B cell (primary cell): ENCODE results near the gene PARVA.

Experiments used
- EZH2 ChIP-seq: IDR thresholded peaks from 2 replicates; pipeline ENCODE4 v1.6.1; 2012; ENCODE audit warnings: borderline replicate concordance, low read depth, mild to moderate bottlenecking, moderate library complexity, low read length; ENCODE audit not compliant: insufficient read depth, poor library complexity, severe bottlenecking
- TF ChIP-seq, protein P1 (sequence below): fragments of 200-600 bp; IDR thresholded peaks from one replicate; pipeline ENCODE4 v1.8.0; 2022; ENCODE audit warnings: antibody characterized with exemption, mild to moderate bottlenecking

DNA sequence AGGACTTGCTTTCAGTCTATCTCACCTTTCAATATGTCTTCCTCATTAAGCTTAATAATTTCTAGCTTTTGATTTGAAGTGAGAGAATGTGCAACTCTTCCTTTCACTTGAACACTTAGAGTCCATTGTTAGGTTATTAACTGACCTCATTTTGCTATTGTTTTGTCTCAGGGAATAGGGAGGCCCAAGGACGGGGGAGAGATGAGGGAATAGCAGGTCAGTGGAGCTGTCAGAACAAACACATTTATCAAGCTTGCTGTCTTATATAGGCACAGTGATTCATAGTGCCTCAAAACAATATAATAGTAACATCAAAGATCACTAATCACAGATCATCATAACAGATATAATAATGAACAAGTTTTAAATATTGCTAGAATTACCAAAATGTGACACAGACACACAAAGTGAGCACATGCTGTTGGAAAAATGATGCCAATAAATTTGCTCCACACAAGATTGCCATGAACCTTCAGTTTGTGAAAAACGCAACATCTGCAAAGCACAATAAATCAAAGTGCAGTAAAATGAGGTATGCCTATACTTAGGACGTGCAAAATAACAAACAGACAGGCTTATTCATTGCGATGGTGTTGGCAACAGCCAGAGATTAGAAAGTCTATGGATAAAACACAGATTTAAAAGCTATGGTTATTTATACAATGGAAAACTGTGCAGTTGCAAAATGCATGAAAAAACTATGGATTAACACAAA is 190.5 kb downstream of the PARVA start:
- TF ChIP-seq, protein P1, sequence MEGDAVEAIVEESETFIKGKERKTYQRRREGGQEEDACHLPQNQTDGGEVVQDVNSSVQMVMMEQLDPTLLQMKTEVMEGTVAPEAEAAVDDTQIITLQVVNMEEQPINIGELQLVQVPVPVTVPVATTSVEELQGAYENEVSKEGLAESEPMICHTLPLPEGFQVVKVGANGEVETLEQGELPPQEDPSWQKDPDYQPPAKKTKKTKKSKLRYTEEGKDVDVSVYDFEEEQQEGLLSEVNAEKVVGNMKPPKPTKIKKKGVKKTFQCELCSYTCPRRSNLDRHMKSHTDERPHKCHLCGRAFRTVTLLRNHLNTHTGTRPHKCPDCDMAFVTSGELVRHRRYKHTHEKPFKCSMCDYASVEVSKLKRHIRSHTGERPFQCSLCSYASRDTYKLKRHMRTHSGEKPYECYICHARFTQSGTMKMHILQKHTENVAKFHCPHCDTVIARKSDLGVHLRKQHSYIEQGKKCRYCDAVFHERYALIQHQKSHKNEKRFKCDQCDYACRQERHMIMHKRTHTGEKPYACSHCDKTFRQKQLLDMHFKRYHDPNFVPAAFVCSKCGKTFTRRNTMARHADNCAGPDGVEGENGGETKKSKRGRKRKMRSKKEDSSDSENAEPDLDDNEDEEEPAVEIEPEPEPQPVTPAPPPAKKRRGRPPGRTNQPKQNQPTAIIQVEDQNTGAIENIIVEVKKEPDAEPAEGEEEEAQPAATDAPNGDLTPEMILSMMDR, result no peak
- no peak for TF ChIP-seq EZH2
